22Rv1 (cell line): Measurements from ENCODE around the gene SETD1A.

Source experiments
- ZFX ChIP-seq: fragments of 450-650 bp; IDR thresholded peaks from 2 replicates; pipeline ENCODE4 v1.6.1; 2017; ENCODE audit warnings: antibody characterized with exemption, borderline replicate concordance
- TF ChIP-seq, protein P1 (sequence below): fragments of 450-650 bp; IDR thresholded peaks from 2 replicates; pipeline ENCODE4 v1.5.1; 2017; ENCODE audit warnings: mild to moderate bottlenecking

DNA sequence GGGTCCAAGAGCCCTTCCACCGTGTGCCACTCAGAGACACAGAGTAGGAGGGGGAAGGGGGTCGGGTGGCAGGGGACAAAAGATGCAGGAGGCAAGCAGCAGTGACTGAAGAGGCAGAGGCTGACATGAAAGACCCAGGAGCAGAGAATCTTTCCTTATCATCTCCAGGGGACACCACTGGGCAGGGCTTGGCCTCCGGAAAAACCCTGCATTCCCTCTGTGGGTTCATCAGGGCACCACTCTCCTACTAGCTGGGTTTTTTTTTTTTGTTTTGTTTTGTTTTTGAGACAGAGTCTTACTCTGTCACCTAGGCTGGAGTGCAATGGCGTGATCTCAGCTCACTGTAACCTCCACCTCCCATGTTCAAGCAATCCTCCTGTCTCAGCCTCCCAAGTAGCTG lies 73.7 kb downstream of the SETD1A start:
- TF ChIP-seq, protein P1, sequence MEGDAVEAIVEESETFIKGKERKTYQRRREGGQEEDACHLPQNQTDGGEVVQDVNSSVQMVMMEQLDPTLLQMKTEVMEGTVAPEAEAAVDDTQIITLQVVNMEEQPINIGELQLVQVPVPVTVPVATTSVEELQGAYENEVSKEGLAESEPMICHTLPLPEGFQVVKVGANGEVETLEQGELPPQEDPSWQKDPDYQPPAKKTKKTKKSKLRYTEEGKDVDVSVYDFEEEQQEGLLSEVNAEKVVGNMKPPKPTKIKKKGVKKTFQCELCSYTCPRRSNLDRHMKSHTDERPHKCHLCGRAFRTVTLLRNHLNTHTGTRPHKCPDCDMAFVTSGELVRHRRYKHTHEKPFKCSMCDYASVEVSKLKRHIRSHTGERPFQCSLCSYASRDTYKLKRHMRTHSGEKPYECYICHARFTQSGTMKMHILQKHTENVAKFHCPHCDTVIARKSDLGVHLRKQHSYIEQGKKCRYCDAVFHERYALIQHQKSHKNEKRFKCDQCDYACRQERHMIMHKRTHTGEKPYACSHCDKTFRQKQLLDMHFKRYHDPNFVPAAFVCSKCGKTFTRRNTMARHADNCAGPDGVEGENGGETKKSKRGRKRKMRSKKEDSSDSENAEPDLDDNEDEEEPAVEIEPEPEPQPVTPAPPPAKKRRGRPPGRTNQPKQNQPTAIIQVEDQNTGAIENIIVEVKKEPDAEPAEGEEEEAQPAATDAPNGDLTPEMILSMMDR, result no peak
- TF ChIP-seq ZFX, result no peak
